Vagina (tissue), 2 donors: ENCODE results near the gene MAPKAPK5. TPM values are rescaled to one million over a fixed set of nuclear protein-coding genes. Genes with fewer than 3 reads are reported as not detected.
"Not testable (repeated sequence)": the region's sequence is repeated elsewhere in the genome, so short reads cannot be mapped to it uniquely, and the experiment has no call there.

Experiments used
- DNase-seq, 2 donors: peaks; one replicate each; pipeline ENCODE4 v3.0.0-alpha.2; 2017; ENCODE audit errors: extremely low spot score in 2 of 2
- H3K27ac ChIP-seq: fragments of 200-600 bp; sonication (generic); one replicate; pipeline ENCODE4 v1.5.1; 2019
- H3K27me3 ChIP-seq: fragments of 200-600 bp; sonication (generic); one replicate; pipeline ENCODE4 v1.5.1; 2019
- H3K36me3 ChIP-seq, 2 donors: fragments of 200-600 bp; sonication (generic); one replicate each; pipeline ENCODE4 v1.5.1; 2017 to 2019
- H3K4me1 ChIP-seq: fragments of 200-600 bp; sonication (generic); one replicate; pipeline ENCODE4 v1.5.1; 2019
- H3K4me3 ChIP-seq, 2 donors: fragments of 200-600 bp; sonication (generic); 1 replicate in 1 of 2; 2 replicates in 1 of 2; pipeline ENCODE4 v1.5.1; 2016 to 2019
- H3K9me3 ChIP-seq: fragments of 200-600 bp; sonication (generic); one replicate; pipeline ENCODE4 v1.5.1; 2019
- POLR2A ChIP-seq, 2 donors: fragments of 450-650 bp; IDR thresholded peaks; one replicate each; pipeline ENCODE4 v1.6.1; 2017; ENCODE audit warnings: antibody characterized with exemption in 2 of 2, mild to moderate bottlenecking in 2 of 2, moderate library complexity in 2 of 2
- POLR2AphosphoS5 ChIP-seq, 2 donors: sonication (generic); formaldehyde crosslinking; IDR thresholded peaks; one replicate each; pipeline ENCODE4 v1.9.0; 2017; ENCODE audit warnings: antibody characterized with exemption in 2 of 2, mild to moderate bottlenecking in 2 of 2, low read depth in 1 of 2; ENCODE audit not compliant: insufficient read depth in 1 of 2
- intact Hi-C: fragments of 100-400 bp; cut with DNase I; formaldehyde crosslinking; loops from one replicate; pipeline ENCODE4 v1.15.1; 2023
- total RNA-seq: library from RNA; depleted of rRNA; stranded (reverse); fragments of >200 nt; gene quantifications from one replicate; pipeline ENCODE4 v1.2.3, GENCODE V29; 2016
- TF ChIP-seq, protein P1 (sequence below), 3 experiments: fragments of 450-650 bp in 2 of 3; fragments of 200-600 bp in 1 of 3; sonication (generic) in 1 of 3; IDR thresholded peaks; one replicate each; pipeline ENCODE4 v1.5.1; 2017 to 2019; ENCODE audit warnings: antibody characterized with exemption in 3 of 3, mild to moderate bottlenecking in 2 of 3, moderate library complexity in 2 of 3

Gene MAPKAPK5
- total RNA-seq, 1 donor from 2014 or later = 35.1 TPM

GRCh38 chr12:111816065-111816615, 25.9 kb upstream of the MAPKAPK5 start:
- no peak for TF ChIP-seq POLR2AphosphoS5 (IDR thresholded peaks at IDR 0.05; ENCODE audit: insufficient read depth in 1 of 2, low read depth in 1 of 2)
- TF ChIP-seq, protein P1, sequence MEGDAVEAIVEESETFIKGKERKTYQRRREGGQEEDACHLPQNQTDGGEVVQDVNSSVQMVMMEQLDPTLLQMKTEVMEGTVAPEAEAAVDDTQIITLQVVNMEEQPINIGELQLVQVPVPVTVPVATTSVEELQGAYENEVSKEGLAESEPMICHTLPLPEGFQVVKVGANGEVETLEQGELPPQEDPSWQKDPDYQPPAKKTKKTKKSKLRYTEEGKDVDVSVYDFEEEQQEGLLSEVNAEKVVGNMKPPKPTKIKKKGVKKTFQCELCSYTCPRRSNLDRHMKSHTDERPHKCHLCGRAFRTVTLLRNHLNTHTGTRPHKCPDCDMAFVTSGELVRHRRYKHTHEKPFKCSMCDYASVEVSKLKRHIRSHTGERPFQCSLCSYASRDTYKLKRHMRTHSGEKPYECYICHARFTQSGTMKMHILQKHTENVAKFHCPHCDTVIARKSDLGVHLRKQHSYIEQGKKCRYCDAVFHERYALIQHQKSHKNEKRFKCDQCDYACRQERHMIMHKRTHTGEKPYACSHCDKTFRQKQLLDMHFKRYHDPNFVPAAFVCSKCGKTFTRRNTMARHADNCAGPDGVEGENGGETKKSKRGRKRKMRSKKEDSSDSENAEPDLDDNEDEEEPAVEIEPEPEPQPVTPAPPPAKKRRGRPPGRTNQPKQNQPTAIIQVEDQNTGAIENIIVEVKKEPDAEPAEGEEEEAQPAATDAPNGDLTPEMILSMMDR (IDR thresholded peaks at IDR 0.05) = no peak
- TF ChIP-seq POLR2A (IDR thresholded peaks at IDR 0.05) = no peak
- Histone ChIP-seq H3K4me1 (no peaks in the 10 kb centered on the region), H3K27ac (no peak overlapping the region), H3K9me3 (no peaks in the 10 kb centered on the region), H3K4me3 (no peak overlapping the region), H3K36me3 (peaks cover 0 to 6% of the 10 kb centered on the region in 2 donors), H3K27me3 (no peaks in the 10 kb centered on the region)
- intact Hi-C loops = no loop called here
- DNase-seq = no peak

GRCh38 chr12:111816898-111817297, 25.1 kb upstream of the MAPKAPK5 start:
- H3K4me3 ChIP-seq, DNase-seq, H3K27ac ChIP-seq, H3K4me1 ChIP-seq, H3K36me3 ChIP-seq, H3K9me3 ChIP-seq, intact Hi-C loops, H3K27me3 ChIP-seq: not testable (repeated sequence)

DNA sequence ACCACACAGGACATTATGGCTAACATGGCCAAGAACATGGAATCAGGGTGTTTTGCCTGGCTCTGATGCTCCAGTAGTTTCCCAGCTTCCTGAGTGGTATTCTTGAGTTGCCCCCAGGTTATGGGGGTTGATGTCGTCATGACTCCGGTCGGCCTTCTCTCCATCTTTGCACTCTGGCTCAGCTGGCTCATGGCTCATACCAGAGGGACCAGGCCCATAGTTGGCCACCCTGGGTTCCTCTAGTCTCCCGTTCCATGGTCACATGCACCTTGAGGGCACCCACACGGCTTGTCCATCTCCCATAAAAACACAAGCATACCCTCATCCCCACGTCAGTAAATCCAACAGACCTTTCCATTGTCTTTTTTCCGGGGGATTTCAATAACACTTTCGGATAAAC, 23.7 kb upstream of the MAPKAPK5 start:
- intact Hi-C loops = no loop called here
- TF ChIP-seq POLR2AphosphoS5 (IDR thresholded peaks at IDR 0.05; ENCODE audit: insufficient read depth in 1 of 2, low read depth in 1 of 2) (no peak), POLR2A (IDR thresholded peaks at IDR 0.05) (no peak)
- TF ChIP-seq, protein P1 (IDR thresholded peaks at IDR 0.05) = no peak
- Histone ChIP-seq H3K27ac (no peak overlapping the region), H3K36me3 (no peaks in the 10 kb centered on the region), H3K9me3 (no peaks in the 10 kb centered on the region), H3K4me1 (no peaks in the 10 kb centered on the region), H3K4me3 (no peak overlapping the region), H3K27me3 (no peaks in the 10 kb centered on the region)
- DNase-seq = no peak

DNA sequence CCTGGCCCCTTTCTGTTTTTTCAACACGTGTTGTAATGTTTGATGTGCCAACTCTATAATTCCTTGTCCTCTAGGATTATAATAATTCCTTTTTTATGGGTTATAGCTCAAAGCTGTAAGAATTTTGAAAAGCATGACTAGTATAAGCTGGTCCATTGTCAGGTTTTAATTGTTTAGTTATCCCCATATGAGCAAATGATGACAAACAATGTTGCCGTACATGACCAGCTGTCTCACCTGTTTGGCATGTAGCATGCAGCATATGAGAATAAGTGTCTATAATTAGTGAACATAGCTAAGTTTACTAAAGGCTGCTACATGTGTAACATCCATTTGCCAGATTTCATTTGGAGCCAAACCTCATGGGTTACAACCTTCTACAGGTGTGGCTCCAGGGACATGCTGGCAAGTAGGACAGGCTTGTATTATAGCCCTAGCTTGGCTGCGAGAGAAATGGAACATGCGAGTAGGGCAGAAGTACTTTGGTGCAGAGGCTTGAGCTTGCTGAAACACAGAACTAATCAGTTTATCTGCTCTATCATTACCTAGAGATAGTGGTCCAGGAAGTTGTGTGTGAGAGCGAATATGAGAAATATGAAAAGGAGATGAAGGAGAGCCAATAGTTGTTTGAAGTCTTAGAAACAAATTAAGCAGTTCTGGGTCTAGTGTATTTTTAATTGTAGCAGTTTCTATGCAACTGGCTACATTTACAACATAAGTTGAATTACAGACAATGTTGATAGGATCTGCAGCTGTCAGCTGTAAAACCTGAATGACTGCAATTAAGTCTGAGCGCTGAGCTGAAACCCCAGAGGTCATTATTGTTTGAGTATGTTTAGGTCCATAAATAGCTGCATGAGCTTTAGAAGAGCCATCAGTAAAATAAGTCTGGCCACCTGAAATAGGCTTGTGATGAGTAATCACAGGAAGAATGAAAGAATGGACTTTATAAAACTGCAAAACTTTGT, 22.6 kb upstream of the MAPKAPK5 start:
- no peaks in the 10 kb centered on the region for H3K9me3 ChIP-seq
- no peaks in the 10 kb centered on the region for H3K4me1 ChIP-seq
- H3K27me3 ChIP-seq = no peaks in the 10 kb centered on the region
- intact Hi-C loops = no loop called here
- no peak overlapping the region for H3K4me3 ChIP-seq
- DNase-seq = no peak
- no peak for TF ChIP-seq POLR2AphosphoS5 (IDR thresholded peaks at IDR 0.05; ENCODE audit: insufficient read depth in 1 of 2, low read depth in 1 of 2)
- TF ChIP-seq, protein P1 (IDR thresholded peaks at IDR 0.05) = no peak
- no peak for TF ChIP-seq POLR2A (IDR thresholded peaks at IDR 0.05)
- H3K36me3 ChIP-seq = no peaks in the 10 kb centered on the region
- H3K27ac ChIP-seq = no peak overlapping the region

DNA sequence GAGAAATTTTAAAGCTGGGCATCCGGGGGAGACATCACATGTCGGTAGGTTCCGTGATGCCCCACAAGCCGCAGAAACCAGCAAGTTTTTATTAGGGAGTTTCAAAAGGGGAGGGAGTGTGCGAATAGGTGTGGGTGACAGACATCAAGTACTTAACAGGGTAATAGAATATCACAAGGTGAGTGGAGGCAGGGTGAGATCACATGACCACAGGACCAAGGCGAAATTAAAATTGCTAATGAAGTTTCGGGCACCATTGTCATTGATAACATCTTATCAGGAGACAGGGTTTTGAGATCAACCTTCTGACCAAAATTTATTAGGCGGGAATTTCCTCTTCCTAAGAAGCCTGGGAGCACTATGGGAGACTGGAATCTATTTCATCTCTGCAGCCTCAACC, 21.2 kb upstream of the MAPKAPK5 start:
- intact Hi-C loops, DNase-seq, H3K4me1 ChIP-seq, H3K4me3 ChIP-seq, H3K36me3 ChIP-seq, H3K27ac ChIP-seq, H3K9me3 ChIP-seq, H3K27me3 ChIP-seq: not testable (repeated sequence)

GRCh38 chr12:111822886-111823285, 19.1 kb upstream of the MAPKAPK5 start:
- TF ChIP-seq POLR2AphosphoS5 (IDR thresholded peaks at IDR 0.05; ENCODE audit: insufficient read depth in 1 of 2, low read depth in 1 of 2) = no peak
- TF ChIP-seq POLR2A (IDR thresholded peaks at IDR 0.05) = no peak
- TF ChIP-seq, protein P1 (IDR thresholded peaks at IDR 0.05) = no peak
- H3K27ac ChIP-seq = no peak overlapping the region

More at GRCh38 chr12:111822886-111823285, 19.1 kb upstream of the MAPKAPK5 start:
- Histone ChIP-seq H3K9me3 (no peaks in the 10 kb centered on the region), H3K4me3 (no peak overlapping the region), H3K4me1 (no peaks in the 10 kb centered on the region), H3K36me3 (no peaks in the 10 kb centered on the region), H3K27me3 (no peaks in the 10 kb centered on the region)
- intact Hi-C loops = no loop called here
- DNase-seq = no peak
